Loucy (cell line): ENCODE data around the gene NAT9.

ENCODE experiments used
- H2AFZ ChIP-seq: fragments of 200-600 bp; sonication (generic); 2 replicates; pipeline ENCODE4 v1.6.0; 2016; ENCODE audit warnings: antibody characterized with exemption, mild to moderate bottlenecking, low read length, moderate library complexity
- H3F3A ChIP-seq: fragments of 200-600 bp; 2 replicates; pipeline ENCODE4 v1.6.0; 2016; ENCODE audit warnings: antibody characterized with exemption, low read depth, mild to moderate bottlenecking
- H3K27me3 ChIP-seq: fragments of 200-600 bp; sonication (generic); 2 replicates; pipeline ENCODE4 v1.6.1; 2014; ENCODE audit warnings: low read length, mild to moderate bottlenecking; ENCODE audit not compliant: insufficient read depth, poor library complexity, severe bottlenecking
- H3K36me3 ChIP-seq: fragments of 200-600 bp; sonication (generic); 2 replicates; pipeline ENCODE4 v1.6.1; 2016; ENCODE audit warnings: low read length; ENCODE audit not compliant: insufficient read depth
- H3K4me1 ChIP-seq: fragments of 200-600 bp; sonication (generic); 2 replicates; pipeline ENCODE4 v1.5.1; 2014; ENCODE audit warnings: low read length, mild to moderate bottlenecking; ENCODE audit not compliant: insufficient read depth, poor library complexity, severe bottlenecking
- H3K4me2 ChIP-seq: fragments of 200-600 bp; sonication (generic); 2 replicates; pipeline ENCODE4 v1.6.0; 2014; ENCODE audit warnings: antibody characterized with exemption, low read length, low read depth, mild to moderate bottlenecking; ENCODE audit not compliant: poor library complexity, severe bottlenecking
- H3K4me3 ChIP-seq: fragments of 200-600 bp; sonication (generic); 2 replicates; pipeline ENCODE4 v1.5.1; 2014; ENCODE audit warnings: low read length, mild to moderate bottlenecking, mixed read lengths; ENCODE audit not compliant: poor library complexity, severe bottlenecking
- H3K79me2 ChIP-seq: fragments of 200-600 bp; sonication (generic); 2 replicates; pipeline ENCODE4 v1.6.1; 2014; ENCODE audit warnings: low read length; ENCODE audit not compliant: insufficient read depth
- H3K9ac ChIP-seq: fragments of 200-600 bp; sonication (generic); 2 replicates; pipeline ENCODE4 v1.6.0; 2014; ENCODE audit warnings: mild to moderate bottlenecking, low read depth, low read length, moderate library complexity; ENCODE audit not compliant: poor library complexity, severe bottlenecking
- H3K9me2 ChIP-seq: fragments of 200-600 bp; sonication (generic); replicated peaks from 2 replicates; pipeline ENCODE4 v1.6.1; 2016; ENCODE audit warnings: low read depth, low read length, mixed read lengths
- H3K9me3 ChIP-seq: fragments of 200-600 bp; sonication (generic); 2 replicates; pipeline ENCODE4 v1.6.1; 2014; ENCODE audit warnings: mild to moderate bottlenecking, antibody characterized with exemption, low read length, low read depth; ENCODE audit not compliant: insufficient read depth
- H4K20me1 ChIP-seq: fragments of 200-600 bp; sonication (generic); 2 replicates; pipeline ENCODE4 v1.6.0; 2014; ENCODE audit warnings: antibody characterized with exemption, low read length, mild to moderate bottlenecking; ENCODE audit not compliant: insufficient read depth, poor library complexity, severe bottlenecking
- EZH2phosphoT487 ChIP-seq: fragments of 200-600 bp; IDR thresholded peaks from 2 replicates; pipeline ENCODE4 v1.6.1; 2018; ENCODE audit warnings: antibody characterized with exemption, mild to moderate bottlenecking, moderate library complexity, borderline replicate concordance
- TF ChIP-seq, protein P1 (sequence below): fragments of 200-600 bp; sonication (generic); conservative IDR thresholded peaks from 2 replicates; pipeline ENCODE4 v1.5.1; 2014; ENCODE audit warnings: mild to moderate bottlenecking, antibody characterized with exemption, low read length

Gene NAT9

DNA sequence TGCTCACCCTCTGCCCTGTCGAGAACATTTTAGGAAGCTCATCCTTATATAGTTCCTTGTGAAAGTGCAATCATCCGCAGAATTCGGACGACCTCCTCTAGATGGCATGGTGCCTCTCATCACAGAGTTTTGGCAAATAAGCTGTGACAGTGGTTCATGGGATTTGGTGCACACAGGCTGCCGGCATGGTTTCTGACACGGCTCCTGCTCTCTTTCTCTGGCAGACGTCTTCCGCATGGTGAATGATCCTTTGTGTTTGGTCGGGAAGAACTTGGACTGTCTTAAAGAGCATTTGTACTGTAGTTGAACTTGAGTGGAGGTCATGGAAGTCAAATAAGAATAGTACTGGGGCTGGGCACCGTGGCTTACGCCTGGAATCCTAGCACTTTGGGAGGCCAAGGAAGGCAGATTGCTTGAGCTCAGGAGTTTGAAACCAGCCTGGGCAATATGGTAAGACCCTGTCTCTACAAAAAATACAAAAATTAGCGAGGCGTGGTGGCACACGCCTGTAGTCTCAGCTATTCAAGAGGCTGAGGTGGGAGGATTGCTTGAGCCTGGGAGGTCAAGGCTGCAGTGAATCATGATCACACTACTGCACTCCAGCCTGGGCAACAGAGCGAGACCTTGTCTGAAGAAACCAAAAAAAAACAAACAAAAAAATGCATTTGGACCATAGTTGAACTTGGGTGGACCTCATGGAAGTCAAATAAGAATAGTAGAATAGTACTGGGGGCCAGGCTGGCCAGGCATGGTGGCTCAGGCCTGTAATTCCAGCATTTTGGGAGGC lies 34.7 kb upstream of the NAT9 start:
- Histone ChIP-seq H2AFZ (no peak overlapping the region), H3K4me3 (no peak overlapping the region), H4K20me1 (no peaks in the 10 kb centered on the region), H3K9me3 (no peaks in the 10 kb centered on the region), H3K9me2 (no peaks in the 10 kb centered on the region), H3K79me2 (no peaks in the 10 kb centered on the region), H3F3A (no peaks in the 10 kb centered on the region), H3K9ac (no peak overlapping the region), H3K4me1 (peaks cover 9% of the 10 kb centered on the region), H3K4me2 (no peak overlapping the region), H3K36me3 (no peaks in the 10 kb centered on the region; the same call in 1 of the 2 replicates), H3K27me3 (no peaks in the 10 kb centered on the region)
- TF ChIP-seq, protein P1, sequence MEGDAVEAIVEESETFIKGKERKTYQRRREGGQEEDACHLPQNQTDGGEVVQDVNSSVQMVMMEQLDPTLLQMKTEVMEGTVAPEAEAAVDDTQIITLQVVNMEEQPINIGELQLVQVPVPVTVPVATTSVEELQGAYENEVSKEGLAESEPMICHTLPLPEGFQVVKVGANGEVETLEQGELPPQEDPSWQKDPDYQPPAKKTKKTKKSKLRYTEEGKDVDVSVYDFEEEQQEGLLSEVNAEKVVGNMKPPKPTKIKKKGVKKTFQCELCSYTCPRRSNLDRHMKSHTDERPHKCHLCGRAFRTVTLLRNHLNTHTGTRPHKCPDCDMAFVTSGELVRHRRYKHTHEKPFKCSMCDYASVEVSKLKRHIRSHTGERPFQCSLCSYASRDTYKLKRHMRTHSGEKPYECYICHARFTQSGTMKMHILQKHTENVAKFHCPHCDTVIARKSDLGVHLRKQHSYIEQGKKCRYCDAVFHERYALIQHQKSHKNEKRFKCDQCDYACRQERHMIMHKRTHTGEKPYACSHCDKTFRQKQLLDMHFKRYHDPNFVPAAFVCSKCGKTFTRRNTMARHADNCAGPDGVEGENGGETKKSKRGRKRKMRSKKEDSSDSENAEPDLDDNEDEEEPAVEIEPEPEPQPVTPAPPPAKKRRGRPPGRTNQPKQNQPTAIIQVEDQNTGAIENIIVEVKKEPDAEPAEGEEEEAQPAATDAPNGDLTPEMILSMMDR: no peak
- no peak for TF ChIP-seq EZH2phosphoT487

DNA sequence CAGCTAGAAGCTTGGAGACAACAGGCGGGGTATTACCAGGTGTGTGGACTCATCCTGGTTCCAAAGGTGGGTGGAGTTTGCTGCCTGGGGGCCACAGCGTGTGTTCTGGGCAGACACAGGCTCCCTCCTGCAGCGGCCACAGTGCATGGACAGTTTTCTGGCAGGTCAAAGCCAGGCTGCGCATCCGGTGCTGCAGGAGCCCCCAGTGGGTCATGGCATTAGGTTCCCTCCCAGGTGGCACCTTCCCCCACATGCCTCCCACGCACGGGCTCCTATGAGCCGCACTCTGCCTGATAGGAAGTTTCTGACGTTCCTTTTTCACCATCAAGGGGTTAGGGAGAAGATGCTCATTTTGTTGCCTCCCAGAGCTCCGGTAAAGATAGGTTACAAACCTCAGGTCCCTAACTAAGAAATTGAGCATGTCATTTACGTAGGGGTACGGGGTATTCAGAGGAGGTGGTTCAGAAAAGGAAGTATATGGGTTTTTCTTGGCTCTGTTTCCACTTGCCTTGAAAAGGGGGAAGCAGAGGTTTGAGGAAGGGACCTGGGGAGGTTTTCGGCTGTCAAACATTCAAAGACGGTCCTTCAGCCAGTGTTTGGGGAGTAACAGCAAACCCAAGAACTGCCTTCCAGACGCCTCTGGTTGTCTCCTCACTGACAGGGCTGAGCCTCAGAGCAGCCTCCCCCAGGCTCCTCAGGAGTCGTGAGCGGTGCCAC lies 32.7 kb upstream of the NAT9 start:
- Histone ChIP-seq H3K9ac (no peak overlapping the region), H2AFZ (no peak overlapping the region), H3K36me3 (no peaks in the 10 kb centered on the region; the same call in 1 of the 2 replicates), H3K27me3 (no peaks in the 10 kb centered on the region), H3K9me3 (no peaks in the 10 kb centered on the region), H3K4me3 (no peak overlapping the region), H3K4me2 (no peak overlapping the region), H4K20me1 (no peaks in the 10 kb centered on the region), H3K9me2 (no peaks in the 10 kb centered on the region), H3K79me2 (no peaks in the 10 kb centered on the region), H3F3A (no peaks in the 10 kb centered on the region), H3K4me1 (no peaks in the 10 kb centered on the region)
- no peak for TF ChIP-seq EZH2phosphoT487
- TF ChIP-seq, protein P1: no peak

DNA sequence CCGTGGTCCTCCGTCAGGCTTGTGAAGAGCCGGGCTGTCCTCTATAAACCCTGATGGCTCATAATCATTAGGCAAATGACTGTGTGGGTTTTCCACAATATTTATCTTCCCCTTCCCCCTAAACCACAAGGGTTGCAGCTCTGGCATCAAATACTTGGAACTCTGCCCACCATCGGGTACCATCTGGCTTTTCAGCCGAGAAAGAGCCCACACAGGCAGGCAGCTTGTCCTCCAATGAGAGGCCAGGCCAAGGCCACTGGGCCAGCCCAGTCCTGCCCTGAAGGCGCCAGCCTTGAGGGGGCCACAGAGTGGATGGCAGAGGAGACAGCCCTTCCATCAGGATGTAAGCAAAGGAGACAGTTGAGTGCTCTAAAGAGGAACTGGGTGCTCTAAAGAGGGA lies 31.8 kb upstream of the NAT9 start:
- no peaks in the 10 kb centered on the region for H3K79me2 ChIP-seq
- no peaks in the 10 kb centered on the region for H4K20me1 ChIP-seq
- no peaks in the 10 kb centered on the region for H3K9me2 ChIP-seq
- no peaks in the 10 kb centered on the region for H3F3A ChIP-seq
- H3K4me1 ChIP-seq: no peaks in the 10 kb centered on the region
- TF ChIP-seq, protein P1: no peak
- TF ChIP-seq EZH2phosphoT487: no peak
- H3K36me3 ChIP-seq: no peaks in the 10 kb centered on the region; the same call in 1 of the 2 replicates
- H3K4me3 ChIP-seq: no peak overlapping the region
- no peak overlapping the region for H3K9ac ChIP-seq
- no peak overlapping the region for H3K4me2 ChIP-seq
- no peak overlapping the region for H2AFZ ChIP-seq
- no peaks in the 10 kb centered on the region for H3K27me3 ChIP-seq
- H3K9me3 ChIP-seq: no peaks in the 10 kb centered on the region
